K562 (cell line): ENCODE results near the gene ERCC6. TPM values are rescaled to one million over a fixed set of nuclear protein-coding genes. Genes with fewer than 3 reads are reported as not detected.

ENCODE experiments used
- ATAC-seq: fragments of 200-7000 bp; cut with Tn5 transposase; 3 replicates; pipeline ENCODE4 v1.9.1; 2020; ENCODE audit warnings: moderate library complexity
- BruUV-seq: library from RNA; stranded (reverse); fragments of 400-500 nt; replicated peaks from 2 replicates; lab custom pipeline; 2021; lab: Mats Ljungman, UMichigan
- CTCF ChIA-PET: fragments of 300-600 bp; formaldehyde crosslinking; extraction: SDS; loops from one replicate; lab custom pipeline; 2021; ENCODE audit warnings: low intra/inter-chr PET ratio; lab: Yijun Ruan, JAX
- POLR2A ChIA-PET: fragments of 300-600, 350-650 bp; sonication (Branson Sonifier 250); formaldehyde crosslinking; extraction: SDS; loops from one replicate; lab custom pipeline; 2021; ENCODE audit warnings: antibody characterized with exemption, inconsistent platforms; lab: Yijun Ruan, JAX
- DNase-seq, 4 experiments: peaks; one replicate each; pipeline versions ENCODE4 v3.0.0 to v3.0.0-alpha.2; 2011 to 2018; ENCODE audit warnings: low spot score in 3 of 4, mixed read lengths in 3 of 4; ENCODE audit errors: extremely low read depth in 1 of 4
- FAIRE-seq: peaks from 2 replicates; lab custom pipeline; 2011; peaks lifted over from hg19 to GRCh38; lab: Jason Lieb, UNC
- H2AFZ ChIP-seq: 2 replicates; pipeline ENCODE4 v1.6.0; 2011; ENCODE audit warnings: low read depth, low read length, control low read depth, inconsistent platforms
- H3K27ac ChIP-seq: fragments of 200-600 bp; 3 replicates; pipeline ENCODE4 v1.8.0; 2011; ENCODE audit warnings: low read depth, mild to moderate bottlenecking, control low read depth, inconsistent platforms, low read length, moderate library complexity, mixed read lengths; ENCODE audit errors: extremely low read depth
- H3K27me3 ChIP-seq, 2 experiments: fragments of 300-600 bp in 1 of 2; 2 replicates in 1 of 2; 3 replicates in 1 of 2; pipeline versions ENCODE4 v1.6.0 to v1.8.0; 2011; ENCODE audit warnings: inconsistent platforms in 2 of 2, low read length in 2 of 2, mild to moderate bottlenecking in 1 of 2, mixed read lengths in 1 of 2, moderate library complexity in 1 of 2; ENCODE audit not compliant: control insufficient read depth in 2 of 2, insufficient read depth in 2 of 2
- H3K36me3 ChIP-seq: fragments of 300-600 bp; 3 replicates; pipeline ENCODE4 v1.8.0; 2011; ENCODE audit warnings: mild to moderate bottlenecking, low read length, inconsistent platforms; ENCODE audit not compliant: control insufficient read depth, insufficient read depth
- H3K4me1 ChIP-seq, 2 experiments: fragments of 200-600 bp in 1 of 2; replicated peaks in 1 of 2; 2 replicates in 1 of 2; 3 replicates in 1 of 2; pipeline versions ENCODE4 v1.5.1 to v1.8.0; 2011; ENCODE audit warnings: inconsistent platforms in 2 of 2, low read length in 2 of 2, mild to moderate bottlenecking in 1 of 2, mixed read lengths in 1 of 2, moderate library complexity in 1 of 2; ENCODE audit not compliant: control insufficient read depth in 2 of 2, insufficient read depth in 2 of 2
- H3K4me2 ChIP-seq: 2 replicates; pipeline ENCODE4 v1.6.1; 2011; ENCODE audit warnings: low read length, control low read depth, inconsistent platforms, mixed read lengths; ENCODE audit not compliant: insufficient read depth
- H3K4me3 ChIP-seq: fragments of 200-600 bp; sonication (generic), shearing (Covaris generic); 2 replicates; pipeline ENCODE4 v1.5.1; 2016; ENCODE audit warnings: control low read depth, inconsistent platforms
- H3K79me2 ChIP-seq: fragments of 200-600 bp; 3 replicates; pipeline ENCODE4 v1.8.0; 2011; ENCODE audit warnings: low read length, inconsistent platforms; ENCODE audit not compliant: control insufficient read depth, insufficient read depth
- H3K9ac ChIP-seq, 2 experiments: 2 replicates each; pipeline versions ENCODE4 v1.6.0 to v1.6.1; 2011; ENCODE audit warnings: low read depth in 2 of 2, low read length in 2 of 2, control low read depth in 1 of 2, inconsistent platforms in 1 of 2, mild to moderate bottlenecking in 1 of 2, mixed read lengths in 1 of 2; ENCODE audit not compliant: insufficient read depth in 1 of 2
- H3K9me1 ChIP-seq: one replicate; pipeline ENCODE4 v1.6.0; 2011; ENCODE audit warnings: inconsistent platforms, mild to moderate bottlenecking, low read length, moderate library complexity; ENCODE audit not compliant: control insufficient read depth, insufficient read depth
- H3K9me3 ChIP-seq: replicated peaks from 2 replicates; pipeline ENCODE4 v1.5.1; 2011; ENCODE audit warnings: low read depth, low read length, inconsistent platforms; ENCODE audit not compliant: control insufficient read depth, insufficient read depth
- H4K20me1 ChIP-seq: replicated peaks from 2 replicates; pipeline ENCODE4 v1.6.1; 2011; ENCODE audit warnings: low read length, inconsistent platforms, mixed read lengths; ENCODE audit not compliant: control insufficient read depth, insufficient read depth
- BDP1 ChIP-seq: IDR thresholded peaks from 3 replicates; pipeline ENCODE4 v1.6.1; 2011; ENCODE audit not compliant: insufficient read length, insufficient read depth
- ELF2 ChIP-seq: fragments of 250-450 bp; sonication (Bioruptor Pico); IDR thresholded peaks from 2 replicates; pipeline ENCODE4 v1.5.0; 2021; ENCODE audit warnings: mild to moderate bottlenecking
- FOSL1 ChIP-seq: fragments of 200-800 bp; sonication (Bioruptor generic); conservative IDR thresholded peaks from 2 replicates; pipeline ENCODE4 v1.6.1; 2016; ENCODE audit warnings: missing genetic modification characterization, missing compliant biosample characterization
- ID3 ChIP-seq, 2 experiments: fragments of 250-450 bp in 1 of 2; fragments of 450-650 bp in 1 of 2; sonication (Bioruptor Pico) in 1 of 2; IDR thresholded peaks; 2 replicates each; pipeline versions ENCODE4 v1.6.1 to v1.8.0; 2016 to 2021; ENCODE audit warnings: mild to moderate bottlenecking in 2 of 2, moderate library complexity in 2 of 2, missing compliant biosample characterization in 1 of 2, missing genetic modification characterization in 1 of 2
- JUND ChIP-seq, 2 experiments: IDR thresholded peaks; 2 replicates in 1 of 2; 3 replicates in 1 of 2; pipeline ENCODE4 v1.6.1; 2011; ENCODE audit warnings: borderline replicate concordance in 2 of 2, low read depth in 2 of 2, low read length in 2 of 2, improper control_type of control experiment in 1 of 2, missing biosample characterization in 1 of 2, missing genetic modification characterization in 1 of 2, missing genetic modification reagents in 1 of 2
- TSC22D4 ChIP-seq: fragments of 450-650 bp; IDR thresholded peaks from 2 replicates; pipeline ENCODE4 v1.6.1; 2016; ENCODE audit warnings: missing genetic modification characterization, missing biosample characterization, control low read depth
- ZHX1 ChIP-seq: fragments of 150-350 bp; conservative IDR thresholded peaks from 2 replicates; pipeline ENCODE4 v1.6.1; 2014; ENCODE audit warnings: low read length
- ZNF23 ChIP-seq: fragments of 250-450 bp; sonication (Bioruptor Pico); IDR thresholded peaks from 2 replicates; pipeline ENCODE4 v1.4.0; 2020; ENCODE audit warnings: mild to moderate bottlenecking
- ZNF449 ChIP-seq: fragments of 250-450 bp; sonication (Bioruptor Pico); IDR thresholded peaks from 2 replicates; pipeline ENCODE4 v1.8.0; 2022; ENCODE audit warnings: moderate library complexity, mild to moderate bottlenecking, inconsistent platforms
- ZZZ3 ChIP-seq: fragments of 450-650 bp; IDR thresholded peaks from 2 replicates; pipeline ENCODE4 v1.6.1; 2016; ENCODE audit warnings: antibody characterized with exemption, mild to moderate bottlenecking, moderate library complexity
- WGBS: fragments of 100-300 bp; shearing (Covaris generic); methylation state at CpG from one replicate; pipeline ENCODE4 v1.1.6; 2016; ENCODE audit warnings: low coverage, mixed read lengths; ENCODE audit not compliant: insufficient coverage; ENCODE audit errors: missing lambda C conversion rate; 5-methylcytosine and 5-hydroxymethylcytosine counted together
- in situ Hi-C: fragments of 300-500 bp; cut with MboI; formaldehyde crosslinking; loops from 4 replicates; pipeline ENCODE4 v1.15.0; 2018; ENCODE audit warnings: inconsistent platforms, mixed read lengths
- intact Hi-C: fragments of 100-400 bp; cut with micrococcal nuclease; formaldehyde crosslinking; loops from 2 replicates; pipeline ENCODE4 v1.14.2; 2022
- polyA plus RNA-seq, 8 experiments: library from polyadenylated mRNA; depleted of rRNA in 4 of 8; stranded (reverse) in 5 of 8; unstranded in 3 of 8; fragments of >200 nt; fragmentation: Nextera tagmentation in 2 of 8; fragmentation: Illumina TruSeq in 1 of 8; extraction: Ambion mirVana in 2 of 8; extraction: Trizol in 1 of 8; gene quantifications; 2 replicates each; pipeline versions ENCODE4 v1.2.1 to v1.2.3, GENCODE V29; 2011 to 2014; ENCODE audit warnings: inconsistent platforms in 1 of 8, missing spikeins in 1 of 8
- total RNA-seq, 7 experiments: library from RNA; depleted of rRNA in 6 of 7; stranded (reverse); fragments of >200 nt in 6 of 7; fragmentation: Illumina TruSeq in 2 of 7; extraction: Trizol in 2 of 7; gene quantifications; 2 replicates each; pipeline versions ENCODE4 v1.2.1 to v1.2.3, GENCODE V29; 2011 to 2021; ENCODE audit warnings: low replicate concordance in 1 of 7

Gene ERCC6
- total and polyA plus RNA-seq, 9 of the 15 experiments (the other 6 are each of a cell fraction or from before 2014, with no cell fraction given): 7.8 to 17.7 (median 11.8) TPM

GRCh38 chr10:49498425-49498824, 40.5 kb downstream of the ERCC6 start (continued):
- TF ChIP-seq ZNF449 (CRISPR knock-in tag) (no peak), TSC22D4 (tag) (no peak), BDP1 (no peak), ZNF23 (CRISPR knock-in tag) (no peak)

- intact Hi-C loops: no loop called here
- H3K27ac ChIP-seq: no peak overlapping the region
- no peak for TF ChIP-seq ELF2
- no peak for TF ChIP-seq ZHX1
- TF ChIP-seq ID3 (CRISPR knock-in tag; IDR thresholded peaks at IDR 0.05): no peak
- TF ChIP-seq ID3 (tag; IDR thresholded peaks at IDR 0.05): peak; percentile 96
- no peak for TF ChIP-seq ZZZ3
- TF ChIP-seq FOSL1 (tag): peak; percentile 62
- peak; percentile 26; the same call in 1 of the 2 replicates for TF ChIP-seq JUND (IDR thresholded peaks at IDR 0.05; ENCODE audit: borderline replicate concordance, low read depth, low read length)
- no peak for TF ChIP-seq JUND (tag; IDR thresholded peaks at IDR 0.05; ENCODE audit: borderline replicate concordance, low read depth, low read length)
- TF ChIP-seq, all 486 proteins: peak for 3
- no peak overlapping the region for H3K9ac ChIP-seq
- H3K9me3 ChIP-seq: no peaks in the 10 kb centered on the region
- no peaks in the 10 kb centered on the region for H3K79me2 ChIP-seq
- FAIRE-seq (no peak), DNase-seq (no peak), ATAC-seq (no peak)
- no peaks in the 10 kb centered on the region for H3K9me1 ChIP-seq
- peaks cover 0 to 7% of the 10 kb centered on the region in 2 experiments; a peak in 2 of 5 replicates for H3K4me1 ChIP-seq
- no peak overlapping the region for H3K4me2 ChIP-seq
- H3K36me3 ChIP-seq: no peaks in the 10 kb centered on the region
- no TSS peak for BruUV-seq
- no peak overlapping the region for H2AFZ ChIP-seq
- in situ Hi-C loops: no loop called here
- no peak overlapping the region for H3K4me3 ChIP-seq
- H4K20me1 ChIP-seq: no peaks in the 10 kb centered on the region
- 59% methylated on average over 2 of the region's 2 CpGs for WGBS
- H3K27me3 ChIP-seq: no peaks in the 10 kb centered on the region
- ChIA-PET CTCF (no interaction called here), POLR2A (interaction anchor here (1.0 kb wide), 1 partner anchor 41 kb away, joined by 3 read pairs; no protein-coding TSS in a partner anchor)
Observed at GRCh38 chr10:49497358-49497757, 41.6 kb downstream of the ERCC6 start.
